GM19455 (cell line): ENCODE data around the gene SLC6A3.
A peak's percentile ranks its signal among the peaks of the same experiment; 100 is the strongest.

Experiments used
- ATAC-seq: cut with Tn5 transposase; IDR thresholded peaks from one replicate; pipeline ENCODE4 v1.9.1; 2021; ENCODE audit not compliant: unreplicated experiment

The SLC6A3 gene

DNA sequence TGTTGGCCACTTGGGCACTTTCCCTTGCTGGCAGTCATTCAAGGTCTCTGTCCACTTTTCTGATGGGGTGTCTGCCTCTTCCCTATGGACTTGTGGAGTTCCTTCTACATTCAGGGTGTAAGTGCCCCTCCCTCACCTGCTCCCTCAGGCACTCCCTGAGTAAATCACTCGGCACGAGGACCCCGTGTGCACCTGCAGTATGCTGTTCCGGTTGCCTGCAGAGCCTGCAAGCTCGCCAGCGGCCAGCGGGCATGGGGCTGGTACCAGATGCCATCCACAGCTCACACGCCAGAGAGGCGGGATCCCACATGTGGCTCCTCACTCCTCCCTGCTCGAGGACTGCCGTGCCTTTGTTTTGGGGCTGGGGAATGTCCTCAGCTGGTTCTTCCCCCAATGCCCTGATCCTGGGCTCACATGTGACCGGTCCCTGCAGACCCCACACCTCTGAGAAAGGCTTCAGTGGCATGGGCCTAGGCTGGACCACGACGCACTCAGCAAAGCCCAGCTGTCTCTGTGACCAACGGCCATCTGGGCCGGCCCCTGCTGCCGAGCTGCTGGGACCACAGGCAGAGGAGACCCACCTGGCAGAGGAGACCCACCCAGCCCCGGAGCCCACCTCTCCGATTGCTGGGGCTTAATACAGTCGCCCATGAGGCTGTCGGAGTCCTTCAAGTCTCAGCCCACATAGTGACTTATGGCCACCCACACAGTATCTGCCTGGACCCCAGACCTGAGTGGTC, 54.2 kb downstream of the SLC6A3 start:
- no peak for ATAC-seq

DNA sequence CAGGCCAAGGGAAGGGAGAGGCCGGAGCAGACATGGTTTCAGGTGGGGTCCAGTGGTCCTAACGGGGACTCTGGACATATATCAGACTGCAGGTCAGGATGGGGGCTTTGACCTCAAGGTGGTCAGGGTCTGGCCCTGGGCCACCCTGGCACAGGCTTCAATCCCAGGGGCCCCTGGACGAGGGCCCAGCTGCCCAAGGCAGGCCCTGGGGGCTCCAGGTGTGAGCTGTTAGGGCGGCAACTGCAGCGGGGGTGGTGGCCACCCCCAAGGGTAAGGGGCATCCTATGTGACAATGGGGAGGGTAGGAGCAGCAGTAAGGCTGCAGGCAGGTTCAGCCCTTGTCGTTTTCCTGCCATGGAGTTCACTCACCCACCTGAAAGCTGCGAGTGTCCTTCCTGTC, 54.9 kb downstream of the SLC6A3 start:
- ATAC-seq, result no peak

GRCh38 chr5:1388383-1388967, 56.8 kb downstream of the SLC6A3 start:
- ATAC-seq, result no peak

DNA sequence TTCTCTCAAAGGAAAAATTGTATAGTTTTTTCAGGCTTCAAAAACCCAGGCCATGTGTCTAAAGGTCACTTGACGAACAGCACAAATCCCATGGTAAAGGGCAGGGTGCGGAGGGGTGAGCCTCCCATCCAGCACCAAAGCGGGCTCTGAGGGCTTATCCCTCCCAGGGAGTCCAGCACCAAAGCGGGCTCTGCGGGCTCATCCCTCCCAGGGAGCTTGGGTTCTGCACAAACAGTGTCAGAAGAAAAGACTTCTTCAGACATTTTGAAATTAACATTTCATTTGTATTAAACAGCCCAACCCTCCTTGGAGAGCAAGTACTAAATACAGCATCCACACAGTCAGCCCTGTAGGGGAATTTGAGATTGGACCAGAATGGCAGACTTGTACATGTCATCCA, 57.4 kb downstream of the SLC6A3 start:
- no peak for ATAC-seq

- no peak for ATAC-seq
Measured at GRCh38 chr5:1387059-1387755, 58.0 kb downstream of the SLC6A3 start.

GRCh38 chr5:1386274-1386717, 58.9 kb downstream of the SLC6A3 start:
- ATAC-seq, result peak; percentile 57

- peak; percentile 93 for ATAC-seq
Measured at GRCh38 chr5:1385395-1386273, 59.6 kb downstream of the SLC6A3 start.

DNA sequence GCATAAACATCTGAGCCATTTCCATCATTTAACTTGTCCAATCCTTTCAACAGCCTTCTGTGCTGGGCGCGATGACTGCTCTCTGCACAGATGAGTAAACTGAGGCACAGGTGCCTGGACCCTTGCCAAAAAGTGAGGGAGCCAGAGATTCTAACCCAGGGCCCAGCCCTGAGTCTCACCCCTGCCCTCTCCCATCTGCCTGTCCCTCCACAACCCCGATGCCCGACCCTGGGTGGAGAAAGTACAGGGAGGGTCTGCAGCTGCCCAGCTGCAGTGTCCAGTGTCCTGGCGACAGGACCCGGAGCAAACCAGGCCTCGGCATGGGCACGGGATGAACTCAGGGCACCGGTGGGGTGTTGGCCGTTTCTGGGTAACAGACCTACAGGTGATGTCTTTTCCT, 60.7 kb downstream of the SLC6A3 start:
- no peak for ATAC-seq

- ATAC-seq, result no peak
Measured at GRCh38 chr5:1383886-1384401, 61.3 kb downstream of the SLC6A3 start.

DNA sequence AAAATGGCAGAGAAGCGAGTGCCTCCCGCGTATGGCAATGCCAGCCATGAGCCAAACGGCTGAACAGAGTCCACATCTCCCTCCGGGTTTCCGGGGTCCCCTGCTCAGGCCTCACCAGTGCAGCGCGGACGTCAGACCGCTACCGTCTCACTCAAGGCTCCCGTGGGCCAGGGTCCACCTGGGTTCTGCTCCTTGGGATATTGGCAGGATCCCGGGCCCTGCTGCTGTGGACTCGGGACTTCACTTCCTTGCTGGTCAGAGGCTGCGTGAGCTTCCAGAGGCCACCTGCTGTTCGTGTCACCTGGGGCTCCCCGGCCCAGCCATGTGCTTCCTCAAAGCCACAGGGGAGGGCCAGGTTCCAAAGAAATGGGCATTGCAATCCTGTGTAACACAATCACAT, 61.9 kb downstream of the SLC6A3 start:
- no peak for ATAC-seq

GRCh38 chr5:1382248-1382700, 63.0 kb downstream of the SLC6A3 start:
- no peak for ATAC-seq

DNA sequence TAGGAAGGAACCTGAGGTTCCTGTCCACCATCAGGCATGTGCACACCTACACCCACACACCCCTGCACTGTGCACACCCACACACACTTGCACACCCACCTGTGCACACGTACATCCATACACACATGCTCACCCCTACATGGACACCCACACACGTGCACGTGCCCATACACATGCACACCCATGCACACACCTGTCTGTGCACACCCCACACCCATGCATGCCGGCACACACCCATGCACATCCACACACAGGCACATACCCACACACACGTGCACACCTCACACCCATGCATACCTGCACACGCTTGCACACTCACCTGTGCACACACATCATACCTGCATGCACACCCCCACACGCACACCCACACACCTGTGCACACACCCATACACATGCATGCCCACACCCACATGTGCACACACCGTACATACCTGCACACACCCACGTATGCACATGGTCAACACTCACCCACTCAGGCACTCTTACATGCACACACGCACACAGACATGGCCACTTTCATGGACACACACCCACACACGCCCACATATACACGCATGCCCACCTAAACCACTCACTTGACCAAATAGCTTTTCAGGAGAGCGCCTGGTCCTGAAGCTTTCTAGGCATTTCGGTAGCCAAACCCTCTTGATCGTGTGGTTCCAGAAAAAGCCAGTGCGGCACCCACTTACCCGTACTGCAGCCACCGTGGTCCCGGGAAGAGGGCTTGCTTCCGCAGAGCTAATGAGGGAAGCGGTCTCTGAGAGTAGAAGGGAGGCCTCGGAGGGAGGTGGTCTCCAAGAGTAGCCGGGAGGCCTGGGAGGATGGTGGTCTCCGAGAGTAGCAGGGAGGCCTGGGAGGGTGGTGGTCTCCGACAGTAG, 63.6 kb downstream of the SLC6A3 start:
- no peak for ATAC-seq

DNA sequence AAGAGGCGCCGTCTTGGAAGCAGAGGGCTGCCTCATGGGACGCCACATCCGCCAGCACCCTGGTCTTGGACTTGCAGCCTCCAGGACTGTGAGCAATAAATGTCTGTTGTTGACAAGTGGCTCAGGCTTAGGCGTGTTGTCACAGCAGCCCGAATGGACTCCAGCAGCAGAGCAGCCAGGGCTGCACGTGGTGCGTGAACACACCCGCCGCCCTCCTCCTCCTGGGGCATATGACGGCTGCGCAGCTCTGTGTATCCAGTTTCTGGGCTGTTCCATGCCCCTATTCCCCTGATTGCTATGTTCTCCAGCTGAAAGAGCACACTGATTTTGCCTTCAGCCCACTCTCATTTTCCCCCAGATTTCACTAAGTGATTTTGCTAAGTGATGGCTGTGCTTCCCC, 64.3 kb downstream of the SLC6A3 start:
- no peak for ATAC-seq

- ATAC-seq, result peak; percentile 63
Measured at GRCh38 chr5:1380011-1380817, 65.0 kb downstream of the SLC6A3 start.

GRCh38 chr5:1378866-1379659, 66.2 kb downstream of the SLC6A3 start:
- ATAC-seq, result no peak

DNA sequence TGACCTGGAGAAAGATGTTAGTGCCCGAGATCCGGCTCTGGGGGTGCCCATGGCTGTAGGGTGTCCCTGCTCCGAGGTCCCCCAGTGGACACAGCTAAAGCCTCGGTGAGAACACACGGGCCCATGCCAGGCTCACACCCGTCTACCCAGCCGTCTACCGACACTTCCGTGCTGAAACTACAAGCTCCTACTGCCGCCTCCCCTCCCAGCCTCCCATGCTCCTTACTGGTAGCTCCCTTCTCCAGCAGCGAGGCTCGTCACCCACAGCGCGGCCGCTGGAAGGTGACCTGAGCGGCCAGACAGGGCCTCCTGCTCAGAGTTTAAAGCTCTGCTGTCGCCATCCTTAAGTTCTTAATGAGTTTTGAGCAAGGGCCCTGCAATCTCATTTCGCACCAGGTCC, 67.1 kb downstream of the SLC6A3 start:
- ATAC-seq, result no peak

GRCh38 chr5:1376981-1377380, 68.3 kb downstream of the SLC6A3 start:
- no peak for ATAC-seq
